Esophagus (tissue), 2 donors: ENCODE measurements around the gene PKP4. TPM values are rescaled to one million over a fixed set of nuclear protein-coding genes. Genes with fewer than 3 reads are reported as not detected.

Source experiments
- H3K27ac ChIP-seq, 2 donors: one replicate each; pipeline ENCODE4 v1.5.1; 2013; ENCODE audit warnings: low read depth in 2 of 2, mild to moderate bottlenecking in 2 of 2, inconsistent platforms in 1 of 2, low read length in 1 of 2, moderate library complexity in 1 of 2
- H3K27me3 ChIP-seq, 2 donors: one replicate each; pipeline ENCODE4 v1.6.1; 2013; ENCODE audit warnings: low read length in 2 of 2, control low read depth in 1 of 2, mild to moderate bottlenecking in 1 of 2; ENCODE audit not compliant: insufficient read depth in 2 of 2, control insufficient read depth in 1 of 2
- H3K36me3 ChIP-seq, 2 donors: one replicate each; pipeline ENCODE4 v1.6.1; 2013; ENCODE audit warnings: low read length in 1 of 2; ENCODE audit not compliant: control insufficient read depth in 2 of 2, insufficient read depth in 2 of 2
- H3K4me1 ChIP-seq, 2 donors: one replicate each; pipeline ENCODE4 v1.6.1; 2013; ENCODE audit warnings: low read length in 1 of 2; ENCODE audit not compliant: control insufficient read depth in 2 of 2, insufficient read depth in 2 of 2
- H3K4me3 ChIP-seq, 2 donors: one replicate each; pipeline ENCODE4 v1.5.1; 2013; ENCODE audit warnings: low read length in 2 of 2, mild to moderate bottlenecking in 2 of 2, low read depth in 1 of 2, moderate library complexity in 1 of 2
- H3K9me3 ChIP-seq, 2 donors: one replicate each; pipeline ENCODE4 v1.6.1; 2013; ENCODE audit warnings: mild to moderate bottlenecking in 2 of 2, low read depth in 1 of 2, low read length in 1 of 2, moderate library complexity in 1 of 2; ENCODE audit not compliant: control insufficient read depth in 2 of 2, insufficient read depth in 1 of 2
- WGBS, 2 donors: extraction: QIAGEN DNeasy Blood & Tissue Kit; methylation state at CpG; one replicate each; pipeline ENCODE4 v1.1.7; 2013; 5-methylcytosine and 5-hydroxymethylcytosine counted together
- polyA plus RNA-seq, 2 donors: library from polyadenylated mRNA; stranded (reverse); fragments of 200-250 nt; gene quantifications; one replicate each; pipeline ENCODE4 v1.2.3, GENCODE V29; 2013
- donor health status: healthy with polysubstance abuse.
- donor health status: Bipolar disorder and iron deficiency.

The PKP4 gene
- polyA plus RNA-seq, 2 donors, result 21.5 to 25.8 TPM

DNA sequence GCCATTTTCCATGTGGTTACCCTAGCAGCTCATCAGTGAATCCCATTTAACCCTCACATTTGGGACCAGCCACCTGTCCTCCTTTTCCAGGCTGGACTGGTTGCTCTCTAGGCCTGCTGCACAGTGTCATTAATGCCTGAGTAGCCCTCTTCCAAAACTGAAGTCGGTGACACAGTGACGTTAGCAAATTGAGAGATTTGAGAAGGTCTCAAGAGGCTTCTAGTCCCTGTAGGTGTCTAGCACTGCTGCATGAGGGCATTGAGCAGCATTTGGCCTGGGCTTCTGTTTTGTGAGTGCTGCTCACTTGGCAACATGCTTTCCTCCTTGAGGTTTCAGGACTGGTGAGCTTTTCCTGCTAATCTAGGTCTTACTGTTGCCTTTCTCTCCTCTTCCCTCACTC, 36.7 kb downstream of the PKP4 start:
- Histone ChIP-seq H3K36me3 (no peaks in the 10 kb centered on the region), H3K4me3 (no peak overlapping the region), H3K9me3 (no peaks in the 10 kb centered on the region), H3K4me1 (peaks cover 0 to 3% of the 10 kb centered on the region in 2 donors), H3K27ac (no peak overlapping the region), H3K27me3 (no peaks in the 10 kb centered on the region)
- WGBS, 2 donors, result 57 to 67% methylated on average over 2 of the region's 2 CpGs

DNA sequence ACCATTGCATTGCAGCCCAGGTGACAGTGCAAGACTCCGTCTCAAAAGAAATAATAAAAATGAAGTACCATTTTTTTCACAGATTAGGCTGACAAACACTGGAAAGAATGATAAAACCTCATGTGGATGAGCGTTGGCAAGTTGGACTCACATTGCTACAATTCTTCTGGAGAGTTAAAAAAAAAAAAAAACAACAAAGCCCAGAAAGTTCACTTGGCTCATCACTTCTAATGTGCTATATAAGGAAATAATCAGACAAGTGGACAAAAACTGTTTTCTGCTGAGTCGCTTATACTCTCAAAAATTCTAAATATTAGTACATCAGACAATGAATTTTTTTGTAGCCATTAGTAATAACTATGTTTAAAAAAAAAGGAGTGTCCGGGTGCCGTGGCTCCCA, 38.4 kb downstream of the PKP4 start:
- Histone ChIP-seq H3K4me1 (peaks cover 0 to 3% of the 10 kb centered on the region in 2 donors), H3K4me3 (no peak overlapping the region), H3K27ac (no peak overlapping the region), H3K9me3 (no peaks in the 10 kb centered on the region), H3K36me3 (no peaks in the 10 kb centered on the region), H3K27me3 (no peaks in the 10 kb centered on the region)
- WGBS, 2 donors, result 79 to 84% methylated on average over 5 of the region's 5 CpGs

DNA sequence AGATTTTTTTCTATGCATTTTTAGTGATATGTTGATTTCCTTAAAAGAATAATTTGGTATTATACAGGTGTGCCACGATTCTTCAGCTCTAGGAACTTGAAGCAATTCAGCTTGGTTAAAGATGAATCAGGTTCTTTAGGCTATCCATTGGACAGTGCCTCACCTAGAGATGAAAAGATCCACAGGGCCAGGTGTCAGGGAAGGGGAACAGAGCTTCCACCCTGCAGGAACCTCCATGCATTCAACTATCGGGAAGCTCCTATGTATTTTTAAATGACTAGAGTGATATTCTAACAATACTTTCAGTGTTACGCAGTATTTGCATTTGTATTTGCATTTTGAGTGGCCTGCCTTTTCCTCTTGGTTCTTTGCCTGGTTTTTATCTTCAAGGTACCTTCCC, 40.2 kb downstream of the PKP4 start:
- Histone ChIP-seq H3K4me3 (no peak overlapping the region), H3K4me1 (peaks cover 2 to 5% of the 10 kb centered on the region in 2 donors), H3K36me3 (no peaks in the 10 kb centered on the region), H3K9me3 (no peaks in the 10 kb centered on the region), H3K27ac (no peak overlapping the region), H3K27me3 (no peaks in the 10 kb centered on the region)
- WGBS, 2 donors, result 67 to 72% methylated on average over 3 of the region's 3 CpGs

DNA sequence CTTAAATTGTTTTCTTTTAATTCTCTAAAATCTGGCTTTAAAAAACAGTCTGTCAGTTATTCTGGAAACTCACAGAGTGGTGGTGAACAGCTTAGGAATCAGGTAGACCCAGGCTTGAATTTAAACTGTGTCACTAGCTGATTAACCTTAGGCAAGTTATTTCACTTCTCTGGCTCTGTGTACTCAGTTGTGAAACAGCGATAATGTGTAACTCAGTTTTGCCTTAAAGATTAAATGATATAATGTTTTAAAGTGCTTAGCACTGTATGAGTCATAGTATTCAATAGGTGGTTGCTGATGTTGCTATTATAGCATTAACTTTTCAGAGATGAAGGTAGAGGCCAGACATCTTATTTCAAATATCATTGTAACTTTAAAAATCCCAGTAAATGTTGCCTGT, 40.7 kb downstream of the PKP4 start:
- Histone ChIP-seq H3K4me1 (peaks cover 2 to 5% of the 10 kb centered on the region in 2 donors), H3K27me3 (no peaks in the 10 kb centered on the region), H3K9me3 (no peaks in the 10 kb centered on the region), H3K27ac (no peak overlapping the region), H3K36me3 (no peaks in the 10 kb centered on the region), H3K4me3 (no peak overlapping the region)
- WGBS, 2 donors, result 44 to 49% methylated on average over 1 of the region's 1 CpG

DNA sequence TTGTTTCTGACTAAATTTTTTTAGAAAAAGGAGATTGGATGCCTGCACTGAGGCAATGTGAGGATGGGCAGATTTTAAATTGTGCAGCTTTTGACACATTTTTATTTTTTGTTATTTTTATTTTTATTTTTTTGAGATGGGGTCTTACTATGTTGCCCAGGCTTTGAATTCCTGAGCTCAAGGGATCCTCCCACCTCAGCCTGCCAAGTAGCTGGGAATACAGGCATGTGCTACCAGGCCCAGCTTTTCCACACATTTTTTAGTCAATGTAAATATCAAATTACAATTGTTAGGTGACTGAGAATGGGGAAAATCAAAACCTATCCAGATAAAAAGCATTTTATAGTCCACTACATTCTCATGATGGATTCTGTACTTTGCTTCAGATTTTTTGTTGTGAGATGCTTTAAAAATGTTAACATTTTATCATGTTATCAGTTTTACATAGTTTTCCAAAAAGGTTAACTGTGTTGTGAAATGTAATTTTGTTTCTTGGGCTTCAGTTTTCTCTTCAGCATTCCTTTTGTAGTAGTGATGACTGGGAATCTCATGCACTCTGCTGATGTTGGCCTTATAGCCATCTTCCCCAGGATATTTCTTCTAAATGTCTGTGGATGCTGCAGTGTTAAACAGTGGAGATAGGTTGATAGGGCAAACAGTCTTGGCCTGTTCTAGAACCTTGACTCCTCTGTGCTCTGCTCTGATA, 41.4 kb downstream of the PKP4 start:
- no peaks in the 10 kb centered on the region for H3K36me3 ChIP-seq
- no peak overlapping the region for H3K4me3 ChIP-seq
- peaks cover 2 to 5% of the 10 kb centered on the region in 2 donors for H3K4me1 ChIP-seq
- H3K27ac ChIP-seq, result no peak overlapping the region
- no peaks in the 10 kb centered on the region for H3K27me3 ChIP-seq
- H3K9me3 ChIP-seq, result no peaks in the 10 kb centered on the region

DNA sequence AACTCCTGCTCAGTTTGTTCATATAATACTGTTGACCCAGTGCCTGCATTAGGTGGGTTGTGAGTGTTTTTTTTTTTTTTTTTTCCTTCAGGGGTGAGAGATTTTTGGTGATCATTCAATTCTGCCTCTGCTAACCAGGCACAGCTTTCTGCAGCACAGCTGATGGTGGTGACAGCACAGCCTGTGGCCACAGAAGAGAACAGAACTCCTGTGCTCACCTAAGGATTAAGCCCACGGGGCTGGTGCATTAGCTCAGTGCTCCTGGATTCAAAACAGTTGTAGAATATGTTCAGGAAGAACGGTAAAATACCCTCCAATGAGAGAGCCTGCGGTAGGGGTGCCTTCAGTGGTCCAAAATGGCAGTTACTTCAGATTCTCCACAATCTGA, 42.0 kb downstream of the PKP4 start:
- 91 to 93% methylated on average over 3 of the region's 3 CpGs for whole genome bisulfite sequencing, 2 donors
- Histone ChIP-seq H3K4me1 (peaks cover 2% of the 10 kb centered on the region in 2 donors), H3K36me3 (no peaks in the 10 kb centered on the region), H3K27me3 (no peaks in the 10 kb centered on the region), H3K4me3 (no peak overlapping the region), H3K9me3 (no peaks in the 10 kb centered on the region), H3K27ac (no peak overlapping the region)

DNA sequence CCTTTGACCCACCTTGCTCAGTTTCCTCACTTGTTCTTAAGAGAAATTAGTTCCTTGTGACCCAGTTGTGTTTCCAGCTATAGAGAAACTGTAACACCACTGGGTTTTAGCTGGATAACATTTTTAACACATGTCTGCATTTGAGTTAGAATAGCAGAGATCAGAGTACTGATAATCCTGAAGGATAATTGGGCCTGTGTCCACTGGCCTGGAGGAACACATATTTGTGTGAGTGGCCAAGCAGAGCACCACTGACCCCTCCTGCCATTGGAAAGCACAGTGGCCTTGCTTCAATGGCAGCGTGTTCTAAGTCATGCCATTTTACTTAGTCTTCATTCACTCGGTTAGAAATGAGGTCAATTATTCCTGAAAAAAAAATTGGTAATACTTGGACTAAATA, 42.6 kb downstream of the PKP4 start:
- WGBS, 2 donors, result 84 to 91% methylated on average over 2 of the region's 2 CpGs
- H3K27ac ChIP-seq, result no peak overlapping the region
- H3K27me3 ChIP-seq, result no peaks in the 10 kb centered on the region
- peaks cover 2% of the 10 kb centered on the region in 2 donors for H3K4me1 ChIP-seq
- H3K36me3 ChIP-seq, result no peaks in the 10 kb centered on the region
- no peaks in the 10 kb centered on the region for H3K9me3 ChIP-seq
- no peak overlapping the region for H3K4me3 ChIP-seq

DNA sequence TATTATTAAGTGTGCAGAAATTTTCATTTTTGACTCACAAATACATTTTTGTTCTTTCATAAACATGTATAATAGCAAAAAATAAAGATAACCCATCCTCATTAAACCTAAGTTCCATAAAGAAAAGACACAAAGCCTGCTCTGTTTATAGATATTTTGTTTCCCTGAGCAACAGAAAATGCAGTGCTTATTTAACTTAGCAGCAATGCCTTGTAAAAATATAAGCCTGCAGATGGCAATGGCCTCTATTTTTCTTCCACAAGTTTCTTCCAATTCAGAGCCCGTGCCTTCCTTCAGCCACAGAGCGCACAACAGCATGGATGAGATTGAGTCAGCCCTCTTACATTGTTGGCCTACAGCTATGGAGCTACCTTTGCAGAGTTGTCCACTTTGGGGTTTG, 43.6 kb downstream of the PKP4 start:
- H3K4me1 ChIP-seq, result peaks cover 2% of the 10 kb centered on the region in 2 donors

DNA sequence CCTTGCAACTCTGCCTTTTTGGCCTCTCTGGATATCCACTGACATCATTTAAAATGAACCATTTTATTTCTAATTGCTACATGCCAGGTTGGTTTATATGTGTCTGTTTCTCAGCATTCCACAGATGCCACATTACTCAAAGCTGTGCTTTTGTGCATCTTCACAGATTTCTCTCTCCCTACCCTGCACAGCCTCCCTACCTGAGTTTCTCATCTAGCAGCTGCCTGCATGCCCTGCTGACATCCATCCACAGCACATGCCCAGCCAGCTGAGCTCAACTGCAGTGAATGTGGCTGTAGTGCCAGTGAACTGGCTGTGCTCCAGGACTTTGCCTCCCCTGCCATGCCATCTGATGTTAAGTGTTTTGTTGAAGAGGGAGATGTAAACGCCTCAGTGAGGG, 44.5 kb downstream of the PKP4 start:
- Histone ChIP-seq H3K27me3 (no peaks in the 10 kb centered on the region), H3K4me1 (peaks cover 2 to 6% of the 10 kb centered on the region in 2 donors), H3K27ac (no peak overlapping the region), H3K4me3 (no peak overlapping the region), H3K9me3 (no peaks in the 10 kb centered on the region), H3K36me3 (no peaks in the 10 kb centered on the region)
- WGBS, 2 donors, result 35 to 51% methylated on average over 1 of the region's 1 CpG

More for the DNA sequence above, 43.6 kb downstream of the PKP4 start:
- no peak overlapping the region for H3K27ac ChIP-seq
- no peaks in the 10 kb centered on the region for H3K9me3 ChIP-seq
- H3K27me3 ChIP-seq, result no peaks in the 10 kb centered on the region
- H3K4me3 ChIP-seq, result no peak overlapping the region
- H3K36me3 ChIP-seq, result no peaks in the 10 kb centered on the region
- WGBS, 2 donors, result 78 to 87% methylated on average over 2 of the region's 2 CpGs

DNA sequence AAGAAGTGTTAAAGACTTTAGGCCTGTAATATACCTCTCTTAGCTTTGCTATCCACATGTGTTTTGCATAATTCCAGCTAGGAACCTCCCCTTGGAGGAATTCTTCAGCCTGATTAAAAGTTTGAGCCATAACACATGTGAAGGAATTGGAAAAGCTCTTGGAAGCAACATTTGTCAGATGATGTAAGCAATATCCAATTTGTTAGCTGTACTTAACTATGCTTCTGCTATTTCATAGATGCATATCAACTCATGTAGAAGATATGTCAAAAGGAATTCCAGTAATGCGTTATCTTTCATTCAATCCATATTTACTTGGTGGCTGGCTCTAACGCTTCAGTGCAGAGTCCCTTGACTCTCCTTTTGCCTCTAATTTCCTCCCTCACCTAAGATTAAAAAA, 46.2 kb downstream of the PKP4 start:
- Histone ChIP-seq H3K4me3 (no peak overlapping the region), H3K27me3 (no peaks in the 10 kb centered on the region), H3K27ac (no peak overlapping the region), H3K4me1 (peaks cover 2 to 6% of the 10 kb centered on the region in 2 donors), H3K9me3 (no peaks in the 10 kb centered on the region), H3K36me3 (no peaks in the 10 kb centered on the region)
- 66 to 77% methylated on average over 2 of the region's 2 CpGs for WGBS, 2 donors
